Cardiac muscle cell (in vitro differentiated cells and primary cell): Measurements from ENCODE around the gene CYP4A22. TPM values are rescaled to one million over a fixed set of nuclear protein-coding genes. Genes with fewer than 3 reads are reported as not detected.
A peak's percentile ranks its signal among the peaks of the same experiment; 100 is the strongest.

Experiments used
- DNase-seq, 2 donors: peaks; one replicate each; pipeline versions ENCODE4 v3.0.0 to v3.0.0-alpha.2; 2010 to 2017; ENCODE audit warnings: low read depth in 1 of 2, low spot score in 1 of 2
- H3K27ac ChIP-seq: fragments of 200-600 bp; sonication (generic); 2 replicates; pipeline ENCODE4 v1.5.1; 2016
- H3K27me3 ChIP-seq: fragments of 200-600 bp; sonication (generic); 2 replicates; pipeline ENCODE4 v1.6.0; 2016; ENCODE audit warnings: control low read depth
- H3K36me3 ChIP-seq: fragments of 200-600 bp; sonication (generic); 2 replicates; pipeline ENCODE4 v1.5.1; 2016; ENCODE audit warnings: control low read depth
- H3K4me1 ChIP-seq: fragments of 200-600 bp; sonication (generic); 2 replicates; pipeline ENCODE4 v1.8.1; 2017; ENCODE audit warnings: low read depth, mild to moderate bottlenecking, mixed run types
- H3K4me3 ChIP-seq: fragments of 200-600 bp; sonication (generic); 2 replicates; pipeline ENCODE4 v1.5.1; 2016; ENCODE audit warnings: mild to moderate bottlenecking
- H3K9me3 ChIP-seq: fragments of 200-600 bp; sonication (generic); 2 replicates; pipeline ENCODE4 v1.5.1; 2017; ENCODE audit warnings: low read depth, mild to moderate bottlenecking, control low read depth
- CTCF ChIP-seq: IDR thresholded peaks from 2 replicates; pipeline ENCODE4 v1.5.1; 2012; ENCODE audit warnings: low read depth, mild to moderate bottlenecking, low read length
- polyA plus RNA-seq: library from polyadenylated mRNA; unstranded; fragments of >200 nt; fragmentation: Nextera tagmentation; extraction: Ambion mirVana; gene quantifications from 2 replicates; pipeline ENCODE4 v1.2.1, GENCODE V29; 2016
- total RNA-seq: library from RNA; depleted of rRNA; stranded (reverse); fragments of >200 nt; gene quantifications from 2 replicates; pipeline ENCODE4 v1.2.3, GENCODE V29; 2016

CYP4A22 gene
- total and polyA plus RNA-seq, 2 experiments from 2014 or later, result not detected

GRCh38 chr1:47175227-47175934 lies 38.1 kb downstream of the CYP4A22 start:
- DNase-seq, result peak; percentile 64 to 77
- Histone ChIP-seq H3K27me3 (peaks cover 4% of the 10 kb centered on the region), H3K9me3 (no peaks in the 10 kb centered on the region), H3K4me1 (no peaks in the 10 kb centered on the region), H3K4me3 (no peak overlapping the region), H3K27ac (no peak overlapping the region), H3K36me3 (no peaks in the 10 kb centered on the region)
- peak; percentile 98 for TF ChIP-seq CTCF

GRCh38 chr1:47178020-47178419 lies 40.8 kb downstream of the CYP4A22 start:
- no peak overlapping the region for H3K4me3 ChIP-seq
- H3K27me3 ChIP-seq, result peaks cover 7% of the 10 kb centered on the region
- H3K9me3 ChIP-seq, result no peaks in the 10 kb centered on the region
- TF ChIP-seq CTCF, result no peak
- no peaks in the 10 kb centered on the region for H3K36me3 ChIP-seq
- no peaks in the 10 kb centered on the region for H3K4me1 ChIP-seq
- DNase-seq, result no peak
- H3K27ac ChIP-seq, result no peak overlapping the region

GRCh38 chr1:47178654-47179016 lies 41.4 kb downstream of the CYP4A22 start:
- TF ChIP-seq CTCF, result no peak
- DNase-seq, result no peak
- Histone ChIP-seq H3K4me3 (no peak overlapping the region), H3K36me3 (no peaks in the 10 kb centered on the region), H3K27ac (no peak overlapping the region), H3K9me3 (no peaks in the 10 kb centered on the region), H3K27me3 (peaks cover 11% of the 10 kb centered on the region), H3K4me1 (no peaks in the 10 kb centered on the region)

GRCh38 chr1:47179017-47179987 lies 42.1 kb downstream of the CYP4A22 start:
- Histone ChIP-seq H3K4me3 (peak overlapping the region; percentile 14), H3K27ac (no peak overlapping the region), H3K27me3 (peaks cover 11% of the 10 kb centered on the region), H3K36me3 (no peaks in the 10 kb centered on the region), H3K9me3 (no peaks in the 10 kb centered on the region), H3K4me1 (no peaks in the 10 kb centered on the region)
- DNase-seq, result peak; percentile 93 to 98
- TF ChIP-seq CTCF, result peak; percentile 96

- Histone ChIP-seq H3K27ac (no peak overlapping the region), H3K4me1 (no peaks in the 10 kb centered on the region), H3K36me3 (no peaks in the 10 kb centered on the region), H3K9me3 (no peaks in the 10 kb centered on the region), H3K4me3 (no peak overlapping the region), H3K27me3 (peaks cover 11% of the 10 kb centered on the region)
- no peak for TF ChIP-seq CTCF
- DNase-seq, result no peak
Measured at GRCh38 chr1:47179988-47180563, 42.8 kb downstream of the CYP4A22 start.
